HG03045 (cell line): Measurements from ENCODE around the gene IL36RN.
"Not testable (repeated sequence)": the region's sequence is repeated elsewhere in the genome, so short reads cannot be mapped to it uniquely, and the experiment has no call there.

Source experiments
- ATAC-seq: cut with Tn5 transposase; IDR thresholded peaks from one replicate; pipeline ENCODE4 v1.9.1; 2021; ENCODE audit warnings: mild to moderate bottlenecking, moderate library complexity; ENCODE audit not compliant: unreplicated experiment

The IL36RN gene

DNA sequence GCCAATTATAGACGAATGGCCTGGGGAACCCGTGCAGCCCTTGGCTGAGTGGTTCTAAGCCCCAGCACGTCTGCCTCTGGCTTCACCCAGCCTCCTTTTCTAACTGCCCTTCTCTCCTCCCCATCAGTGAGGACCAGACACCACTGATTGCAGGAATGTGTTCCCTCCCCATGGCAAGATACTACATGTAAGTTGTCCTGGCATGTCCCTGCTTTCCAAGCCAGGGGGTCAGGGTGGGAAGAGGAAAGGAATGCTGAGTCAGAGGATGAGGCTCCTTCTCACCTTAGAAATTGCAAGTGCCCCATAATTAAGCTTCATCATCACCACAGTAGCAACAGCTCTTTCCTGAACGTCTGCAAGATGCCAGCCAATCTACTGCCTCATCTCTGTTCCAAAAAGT is 13.6 kb downstream of the IL36RN start:
- no peak for ATAC-seq

DNA sequence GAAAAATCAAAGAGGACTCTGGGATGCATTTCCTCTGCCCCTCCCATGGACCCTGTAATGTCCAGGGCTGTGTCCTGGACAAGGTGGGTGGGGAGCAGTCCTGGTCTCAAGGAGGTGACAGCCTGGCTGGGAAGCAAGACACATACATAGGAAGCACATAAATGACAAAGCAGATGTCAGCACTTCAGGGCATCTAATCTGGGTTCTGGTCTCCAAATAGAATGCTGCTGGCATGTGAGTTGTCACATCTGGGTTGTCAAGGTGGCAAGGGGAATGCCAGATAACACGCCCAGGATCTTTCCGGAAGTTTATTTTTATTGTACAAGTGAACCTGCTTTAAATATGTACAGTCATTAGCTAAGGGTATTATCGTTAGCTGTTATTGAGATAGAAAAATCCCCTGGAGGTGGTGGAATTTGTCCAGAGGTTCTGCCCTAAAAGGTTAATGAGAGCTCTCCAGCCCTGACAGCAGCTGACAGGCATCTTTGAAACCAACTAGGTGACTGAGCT is 14.4 kb downstream of the IL36RN start:
- no peak for ATAC-seq

DNA sequence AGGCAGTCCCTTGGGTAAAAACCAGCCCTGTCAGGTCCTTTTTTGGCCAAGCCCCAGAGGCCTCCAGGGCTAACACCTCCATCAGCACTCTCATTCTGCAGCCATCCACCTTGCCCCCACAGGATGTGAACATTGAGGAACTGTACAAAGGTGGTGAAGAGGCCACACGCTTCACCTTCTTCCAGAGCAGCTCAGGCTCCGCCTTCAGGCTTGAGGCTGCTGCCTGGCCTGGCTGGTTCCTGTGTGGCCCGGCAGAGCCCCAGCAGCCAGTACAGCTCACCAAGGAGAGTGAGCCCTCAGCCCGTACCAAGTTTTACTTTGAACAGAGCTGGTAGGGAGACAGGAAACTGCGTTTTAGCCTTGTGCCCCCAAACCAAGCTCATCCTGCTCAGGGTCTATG is 16.0 kb downstream of the IL36RN start:
- no peak for ATAC-seq

DNA sequence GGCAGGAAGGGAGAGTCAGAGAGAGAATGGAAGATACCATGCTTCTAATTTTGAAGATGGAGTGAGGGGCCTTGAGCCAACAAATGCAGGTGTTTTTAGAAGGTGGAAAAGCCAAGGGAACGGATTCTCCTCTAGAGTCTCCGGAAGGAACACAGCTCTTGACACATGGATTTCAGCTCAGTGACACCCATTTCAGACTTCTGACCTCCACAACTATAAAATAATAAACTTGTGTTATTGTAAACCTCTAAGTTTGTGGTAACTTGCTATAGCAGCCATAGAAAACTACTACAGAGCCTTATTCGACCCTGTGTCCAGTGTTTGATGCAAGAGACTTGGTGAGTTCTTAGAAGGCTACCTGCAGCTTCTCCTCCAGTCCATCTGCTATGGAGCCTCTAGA is 16.6 kb downstream of the IL36RN start:
- no peak for ATAC-seq

DNA sequence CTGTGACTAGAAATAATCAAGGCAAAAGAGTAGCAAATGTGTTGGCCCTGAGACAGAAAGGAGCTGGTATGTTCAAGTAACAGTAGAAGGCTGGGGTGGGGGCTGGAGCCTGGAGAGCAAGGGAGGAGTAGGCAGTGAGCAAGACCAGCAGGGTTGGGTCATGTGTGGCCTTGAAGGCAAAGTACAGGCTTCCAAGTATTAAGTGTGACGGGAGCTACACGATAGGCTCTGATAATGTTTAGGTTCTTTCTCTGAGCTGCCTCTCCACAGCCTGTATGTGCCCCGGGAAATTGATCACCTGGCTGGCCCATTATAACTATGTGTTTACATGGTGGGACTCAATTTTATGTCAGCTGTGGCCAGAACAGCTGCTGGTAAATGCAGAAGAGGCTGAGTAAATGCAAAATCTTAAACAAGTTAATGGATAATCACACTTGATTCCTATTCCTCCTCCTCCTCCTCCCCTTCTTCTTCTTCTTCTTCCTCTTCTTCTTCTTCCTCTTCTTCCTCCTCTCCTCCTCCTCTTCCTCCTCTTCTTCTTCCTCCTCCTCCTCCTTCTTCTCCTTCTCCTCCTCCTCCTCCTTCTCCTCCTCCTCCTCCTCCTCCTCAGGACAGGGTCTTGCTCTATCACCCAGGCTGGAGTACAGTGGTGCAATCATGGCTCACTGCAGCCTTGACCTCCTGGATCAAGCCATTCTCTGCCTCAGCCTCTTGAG is 18.1 kb downstream of the IL36RN start:
- no peak for ATAC-seq

DNA sequence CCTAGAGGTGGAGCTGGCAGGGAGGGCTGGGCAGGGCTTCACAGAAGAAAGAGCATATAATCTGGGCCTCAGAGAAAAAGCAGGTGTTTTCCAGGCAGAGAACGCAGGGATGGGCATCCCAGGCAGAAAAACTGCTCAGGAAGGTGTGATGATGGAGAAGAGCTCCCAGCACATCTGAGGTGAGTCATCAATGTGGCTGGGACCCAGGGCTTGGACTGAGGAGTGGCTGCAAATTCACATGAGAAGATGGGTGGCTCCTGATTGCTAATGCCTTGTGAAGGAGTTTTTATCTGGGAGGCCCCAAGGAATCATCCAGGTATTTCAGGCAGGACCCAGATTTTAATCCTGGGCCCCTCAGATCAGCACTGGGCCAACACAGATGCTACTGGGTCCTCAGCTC is 18.9 kb downstream of the IL36RN start:
- ATAC-seq, result no peak

DNA sequence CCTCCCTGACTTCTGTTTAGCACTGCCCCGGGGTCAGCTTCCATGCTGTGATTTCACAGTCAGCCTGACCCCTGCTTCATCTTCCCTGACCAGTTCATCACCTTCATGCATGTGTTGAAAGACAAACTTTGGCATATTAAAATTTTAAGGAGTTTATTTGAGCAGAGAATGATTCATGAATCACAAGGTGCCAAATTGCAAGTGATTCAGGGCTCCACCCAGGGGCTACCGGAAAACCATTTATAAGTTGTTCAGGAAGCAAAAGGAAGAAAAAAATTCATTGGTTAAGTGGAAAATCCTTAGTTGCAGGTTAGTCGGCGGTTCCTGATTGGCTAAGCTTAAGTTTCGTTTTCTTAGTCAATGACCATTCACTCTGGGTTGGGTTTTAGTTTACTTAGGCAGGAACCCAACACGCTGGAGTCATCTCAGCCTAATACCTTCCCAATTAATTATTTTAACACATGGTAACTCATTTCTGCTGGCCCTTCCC is 19.4 kb downstream of the IL36RN start:
- ATAC-seq, result no peak

DNA sequence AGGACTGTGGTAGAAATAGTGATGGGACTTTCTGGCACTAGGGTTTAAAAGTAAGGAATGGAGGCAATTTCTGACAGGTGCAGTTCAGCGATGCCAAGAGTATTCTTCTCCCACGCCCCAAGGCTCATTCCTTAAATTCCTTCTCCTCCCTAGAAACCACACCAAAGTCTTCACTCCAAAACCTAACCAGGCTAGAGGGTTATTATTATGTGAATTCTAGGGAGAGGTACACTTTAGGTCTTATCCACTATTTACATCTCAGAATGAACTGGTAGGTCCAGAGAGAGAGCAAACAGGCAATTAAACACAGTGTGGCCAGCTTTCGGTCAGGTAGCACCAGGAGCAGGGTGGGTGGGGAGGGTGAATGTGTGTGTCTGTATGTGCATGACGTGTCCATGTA is 20.1 kb downstream of the IL36RN start:
- ATAC-seq, result no peak

DNA sequence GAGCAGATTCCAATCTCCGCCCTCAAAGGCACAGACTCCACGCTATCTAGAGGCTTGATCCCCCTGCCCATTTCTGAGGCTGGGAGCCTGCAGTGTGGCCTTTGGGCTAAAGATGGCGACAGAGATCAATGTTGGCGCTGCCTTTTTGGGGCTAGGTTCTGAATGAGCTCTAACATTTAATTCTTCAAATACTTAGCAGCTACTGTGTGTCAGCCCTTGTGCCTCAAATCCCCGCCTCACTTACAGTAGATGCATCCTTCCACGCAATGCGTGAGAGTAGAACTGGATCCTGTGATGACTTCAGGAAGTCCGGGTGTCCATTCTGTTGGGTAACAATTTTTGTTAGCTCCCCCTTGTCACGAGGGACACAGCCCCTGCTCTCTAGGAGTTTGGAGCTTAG is 21.1 kb downstream of the IL36RN start:
- ATAC-seq, result no peak

DNA sequence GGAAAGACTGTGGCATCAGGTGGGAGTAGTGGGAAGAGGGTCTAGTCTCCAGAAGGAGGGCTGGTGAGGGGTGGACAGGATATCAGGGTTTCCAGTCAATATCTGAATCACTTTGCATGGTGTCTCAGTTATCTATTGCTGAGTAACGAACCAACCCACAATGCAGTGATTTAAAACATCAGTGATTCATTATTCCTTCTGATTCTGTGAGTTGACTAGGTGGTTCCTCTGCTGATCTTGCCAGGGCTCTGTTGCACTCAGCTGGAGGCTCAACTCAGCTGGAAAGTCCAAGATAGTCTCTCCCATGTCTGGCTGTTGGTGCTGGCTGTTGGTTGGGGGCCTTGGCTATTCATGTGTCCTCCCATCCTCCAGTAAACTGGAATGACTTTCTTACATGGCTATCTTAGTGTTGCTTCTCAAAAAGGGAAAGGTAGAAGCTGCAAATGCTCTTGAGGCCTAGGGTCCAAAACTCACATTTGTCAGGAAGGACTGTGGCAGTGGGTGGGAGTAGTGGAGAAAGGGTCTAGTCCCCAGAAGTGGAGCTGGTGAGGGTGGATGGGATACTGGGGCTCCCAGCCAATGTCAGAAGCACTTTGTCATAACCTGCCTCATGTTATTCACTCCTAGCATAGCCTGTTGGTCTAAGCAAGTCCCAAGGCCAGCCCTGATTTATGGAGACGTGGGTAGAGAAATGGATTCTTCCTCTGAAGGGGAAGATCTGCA is 22.7 kb downstream of the IL36RN start:
- ATAC-seq, result no peak

DNA sequence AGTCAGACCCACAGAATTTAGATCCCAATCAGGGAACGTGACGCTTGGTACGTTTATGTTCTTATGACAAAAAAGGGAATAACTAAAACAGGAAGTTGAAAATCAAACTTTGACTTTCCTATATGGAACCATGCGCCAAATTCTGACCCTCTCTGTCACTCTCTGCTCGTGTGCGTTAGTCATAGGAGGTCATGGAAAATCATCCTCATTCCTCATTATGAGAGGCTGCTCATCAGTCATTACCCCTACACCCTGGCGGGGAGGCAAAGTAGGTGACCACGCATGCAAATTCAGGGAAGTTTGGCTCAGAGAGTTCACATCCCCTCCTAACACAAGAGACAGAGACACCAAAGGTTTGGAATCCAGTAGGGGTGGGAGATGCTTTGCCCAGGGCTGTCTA is 24.3 kb downstream of the IL36RN start:
- ATAC-seq, result no peak

DNA sequence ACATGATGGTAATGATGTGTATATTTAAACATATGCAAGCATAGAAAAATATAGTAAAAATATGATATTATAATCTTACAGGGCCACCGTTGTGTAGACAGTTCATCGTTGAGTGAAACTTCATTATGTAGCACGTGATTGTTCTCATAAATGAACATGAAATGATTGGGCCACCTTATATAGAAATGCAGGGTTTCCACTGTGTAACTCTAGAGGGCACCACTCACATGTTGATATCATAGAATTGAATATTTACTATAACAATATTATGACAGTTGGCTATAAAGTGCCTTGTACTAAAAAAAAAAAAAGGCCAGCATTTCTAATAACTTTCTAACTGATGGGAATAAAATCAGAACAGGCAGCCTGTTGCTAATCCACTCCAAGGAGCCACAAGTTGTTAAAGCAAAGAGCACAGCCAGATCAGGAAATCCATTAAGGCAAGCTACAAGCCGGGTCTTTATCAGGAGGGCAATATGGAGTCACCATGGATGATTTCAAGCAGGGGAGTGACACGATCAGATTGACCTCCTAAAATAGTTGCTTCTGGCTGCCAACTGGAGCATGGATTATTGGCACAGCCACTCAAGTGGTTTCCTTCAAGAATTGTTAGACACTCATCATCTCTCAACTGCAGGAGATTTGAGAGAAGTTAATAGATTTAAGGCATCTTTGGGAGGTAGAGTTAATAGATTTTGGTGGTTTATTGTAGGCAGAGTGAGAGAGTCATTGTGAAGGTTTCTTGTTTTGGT is 25.4 kb downstream of the IL36RN start:
- no peak for ATAC-seq

DNA sequence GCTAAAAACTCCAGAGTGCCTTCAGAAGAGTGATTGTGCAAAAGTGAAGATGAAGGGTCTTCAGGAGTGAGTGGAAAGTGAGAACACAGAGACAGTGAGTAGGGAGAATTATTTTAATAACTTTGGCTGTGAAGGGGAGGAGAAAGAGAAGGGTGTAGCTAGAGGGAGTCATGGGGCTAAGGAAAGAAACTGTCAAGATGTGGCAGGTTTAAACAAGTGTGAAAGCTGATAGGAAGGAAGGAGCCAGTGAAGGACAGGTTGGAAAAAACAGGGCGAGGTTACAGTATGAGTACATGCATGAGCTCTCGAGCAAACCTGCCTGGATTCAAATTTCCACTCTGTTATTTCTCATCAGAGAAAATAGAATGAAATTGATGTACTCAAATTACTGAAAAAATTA is 26.5 kb downstream of the IL36RN start:
- ATAC-seq, result no peak

DNA sequence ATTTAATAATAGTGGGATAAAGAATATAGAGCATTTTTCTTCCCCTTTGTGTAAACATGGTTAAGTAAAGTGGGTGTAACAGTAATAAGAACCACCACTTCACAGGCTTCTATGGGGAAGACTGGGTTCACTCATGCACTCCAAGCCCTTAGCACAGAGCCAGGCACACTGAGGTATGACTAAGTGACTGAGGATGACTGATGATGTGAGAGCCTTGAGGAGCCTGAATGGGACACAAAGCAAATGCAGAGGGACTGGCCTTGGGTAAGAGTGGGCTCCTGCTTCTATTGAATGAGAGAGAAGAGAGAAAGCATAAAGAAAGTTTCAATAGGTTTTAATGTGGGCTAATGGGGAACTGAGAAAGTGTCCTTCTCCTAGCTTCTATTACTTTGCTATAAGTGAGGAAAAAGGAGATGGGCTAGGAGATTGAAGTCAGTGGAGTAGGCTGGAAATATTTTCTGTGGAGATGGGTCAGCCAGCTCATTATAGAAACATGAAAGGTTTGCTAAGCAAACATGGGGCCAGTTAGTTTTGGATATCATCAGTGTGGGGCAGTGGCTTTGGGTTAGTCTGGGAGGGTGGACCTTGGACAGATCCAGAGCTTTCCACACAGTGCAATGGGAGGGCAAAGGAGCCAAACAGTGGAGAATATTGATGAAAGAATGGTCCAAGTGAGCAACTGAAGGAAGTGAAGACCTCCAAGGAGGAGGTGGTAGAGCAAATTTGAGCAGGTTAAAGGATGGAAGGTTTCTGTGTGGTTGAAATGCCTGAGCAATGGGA is 29.4 kb downstream of the IL36RN start:
- no peak for ATAC-seq

DNA sequence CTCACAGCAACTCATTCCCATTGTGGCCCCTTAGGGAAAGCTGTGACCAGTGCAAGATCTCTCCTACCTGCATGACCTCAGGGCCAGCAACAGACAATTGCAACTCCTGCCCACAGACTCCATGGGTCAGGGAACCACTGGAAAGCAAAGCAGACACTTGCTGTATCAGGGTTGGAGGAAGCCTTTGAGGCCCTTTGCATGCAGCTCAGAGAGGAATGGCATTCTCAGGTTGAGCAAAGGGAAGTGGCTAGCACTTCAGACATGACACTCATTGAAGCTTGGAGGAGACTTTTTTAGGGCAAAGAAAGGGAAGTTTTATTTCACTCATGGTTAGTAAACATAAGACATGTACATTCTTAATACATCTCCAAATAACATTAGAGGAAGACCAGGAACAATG is 30.9 kb downstream of the IL36RN start:
- ATAC-seq, result no peak

DNA sequence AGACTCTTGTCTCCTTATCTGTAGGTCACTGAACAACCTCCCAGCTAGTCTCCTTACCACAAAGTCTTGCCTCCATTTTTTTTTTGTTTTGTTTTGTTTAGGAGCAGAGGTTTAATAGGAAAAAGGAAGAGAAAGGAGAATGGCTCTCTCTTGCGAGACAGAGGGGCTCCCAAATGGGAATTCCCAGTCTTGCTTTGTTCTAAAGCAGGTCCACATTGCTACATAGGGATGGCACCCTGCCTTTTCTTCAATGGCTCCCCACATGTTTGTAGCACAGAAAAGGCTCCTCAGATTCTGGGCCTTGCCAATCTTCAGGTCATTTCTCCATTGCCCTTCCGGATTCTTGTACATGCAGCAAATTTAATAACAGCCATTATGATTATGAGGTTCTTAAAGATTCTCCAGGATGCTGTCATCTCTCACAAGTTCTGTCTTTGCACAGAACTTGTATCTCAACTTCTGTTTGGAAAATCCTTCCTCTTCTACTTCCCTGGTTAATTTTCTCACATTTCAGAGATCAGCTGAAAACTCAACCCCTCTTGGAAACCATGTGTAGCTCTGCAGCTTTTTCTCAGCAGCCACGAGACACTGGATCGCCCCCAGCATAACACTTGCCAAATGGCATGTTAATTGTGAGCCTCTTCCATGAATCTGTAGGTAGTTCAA is 32.4 kb downstream of the IL36RN start:
- ATAC-seq, result no peak

DNA sequence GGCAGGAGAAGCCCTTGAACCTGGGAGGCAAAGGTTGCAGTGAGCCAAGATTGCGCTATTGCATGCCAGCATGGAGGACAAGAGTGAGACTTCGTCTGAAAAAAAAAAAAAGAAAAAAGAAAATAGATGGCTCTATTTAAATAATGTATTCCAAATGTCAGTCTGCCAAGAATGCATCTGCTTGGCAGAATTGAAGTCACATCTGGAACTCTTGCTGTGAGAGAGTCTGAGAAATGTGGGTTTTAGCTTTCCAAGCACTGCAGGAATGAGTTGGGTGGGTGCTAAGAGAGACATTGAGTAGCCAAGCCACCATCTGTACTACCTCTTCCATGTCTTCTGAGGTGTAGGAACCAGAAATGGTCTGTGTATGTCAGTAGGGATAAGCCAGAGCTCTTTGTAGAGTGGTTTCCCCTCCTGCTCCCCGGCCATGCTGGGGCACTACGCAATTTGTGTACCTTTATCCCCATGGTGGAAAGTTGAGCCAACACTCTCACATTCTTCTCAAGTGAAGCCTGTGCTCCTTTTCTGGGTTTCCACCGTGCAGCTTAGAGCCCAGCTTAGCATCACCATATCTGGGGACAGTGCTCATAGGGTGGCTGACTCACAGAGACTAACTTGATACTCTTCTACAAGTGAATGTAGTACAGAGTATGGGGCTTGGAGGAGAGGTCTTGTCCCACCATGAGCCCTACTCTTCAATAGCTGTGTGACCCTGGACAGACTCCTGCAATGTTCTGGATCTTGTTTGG is 34.0 kb downstream of the IL36RN start:
- ATAC-seq, result no peak

DNA sequence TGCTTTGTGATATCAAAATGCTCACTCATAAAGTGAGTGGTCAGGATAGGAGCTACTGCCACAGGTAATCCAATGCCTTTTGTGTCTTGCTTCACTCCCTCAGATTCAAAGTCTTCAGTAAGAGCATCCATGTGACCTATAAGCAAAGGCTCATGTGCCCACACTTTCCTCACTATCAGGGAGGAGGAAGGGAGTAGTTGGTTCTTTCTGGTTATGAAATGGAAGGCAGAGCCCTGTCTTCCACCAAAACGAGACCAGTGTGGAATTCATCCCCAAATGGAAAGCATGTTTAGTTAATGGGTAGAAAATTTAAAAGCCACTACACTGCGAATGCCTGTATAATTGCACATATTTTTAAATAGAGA is 34.6 kb downstream of the IL36RN start:
- no peak for ATAC-seq

DNA sequence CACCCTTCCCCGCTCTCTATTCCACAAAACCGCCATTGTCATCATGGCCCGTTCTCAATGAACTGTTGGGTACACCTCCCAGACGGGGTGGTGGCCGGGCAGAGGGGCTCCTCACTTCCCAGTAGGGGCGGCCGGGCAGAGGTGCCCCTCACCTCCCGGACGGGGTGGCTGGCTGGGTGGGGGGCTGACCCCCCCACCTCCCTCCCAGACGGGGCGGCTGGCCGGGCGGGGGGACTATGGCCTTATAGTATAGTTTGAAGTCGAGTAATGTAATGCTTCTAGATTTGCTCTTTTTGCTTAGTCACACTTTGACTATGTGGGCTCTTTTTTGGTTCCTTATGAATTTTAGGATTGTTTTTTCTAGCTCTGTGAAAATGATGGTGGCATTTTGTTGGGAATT is 37.3 kb downstream of the IL36RN start:
- not testable (repeated sequence) for ATAC-seq
